Glomerular visceral epithelial cell (primary cell): ENCODE measurements around the gene UPF3B.
A peak's percentile ranks its signal among the peaks of the same experiment; 100 is the strongest.
"Not testable (repeated sequence)": the region's sequence is repeated elsewhere in the genome, so short reads cannot be mapped to it uniquely, and the experiment has no call there.

Experiments used
- DNase-seq: peaks from one replicate; pipeline ENCODE4 v3.0.0-alpha.2; 2016; ENCODE audit errors: extremely low spot score

Gene UPF3B

DNA sequence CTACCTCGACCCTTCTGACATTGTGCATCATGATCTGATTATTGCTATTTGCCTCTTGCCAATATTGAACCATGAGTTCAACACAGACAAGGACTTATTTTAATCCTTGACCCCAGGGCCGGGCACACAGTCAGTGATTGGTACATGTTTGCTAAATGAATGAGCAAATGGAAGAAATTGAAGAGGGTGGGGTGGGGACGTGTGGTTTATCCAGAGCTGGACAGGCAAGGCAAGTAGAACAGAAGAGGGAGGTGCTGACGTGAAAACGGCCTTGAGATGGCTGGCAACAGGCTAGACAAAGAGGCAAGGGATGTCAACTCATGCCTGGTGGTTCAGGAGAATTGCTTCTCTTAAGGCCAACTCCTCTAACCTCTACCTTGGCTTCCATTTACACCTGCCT lies 28.5 kb downstream of the UPF3B start:
- not testable (repeated sequence) for DNase-seq

DNA sequence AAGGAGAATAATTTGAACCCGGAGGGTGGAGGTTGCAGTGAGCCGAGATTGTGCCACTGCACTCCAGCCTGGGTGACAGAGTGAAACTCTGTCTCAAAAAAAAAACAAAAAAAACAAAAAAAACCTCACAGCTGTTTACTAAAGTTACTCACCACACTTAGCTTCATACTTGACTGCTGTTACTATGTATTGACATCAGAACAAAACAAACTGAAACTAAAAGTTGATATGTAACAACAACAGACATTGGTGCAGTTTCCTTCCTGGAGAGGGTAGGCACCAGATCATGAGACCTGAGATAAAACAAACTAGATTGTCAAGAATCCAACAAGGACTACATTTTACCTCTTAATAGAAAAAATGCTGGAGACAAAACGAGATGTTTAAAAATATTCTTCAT lies 31.1 kb downstream of the UPF3B start:
- not testable (repeated sequence) for DNase-seq

GRCh38 chrX:119817130-119817690 lies 35.6 kb downstream of the UPF3B start:
- no peak for DNase-seq

DNA sequence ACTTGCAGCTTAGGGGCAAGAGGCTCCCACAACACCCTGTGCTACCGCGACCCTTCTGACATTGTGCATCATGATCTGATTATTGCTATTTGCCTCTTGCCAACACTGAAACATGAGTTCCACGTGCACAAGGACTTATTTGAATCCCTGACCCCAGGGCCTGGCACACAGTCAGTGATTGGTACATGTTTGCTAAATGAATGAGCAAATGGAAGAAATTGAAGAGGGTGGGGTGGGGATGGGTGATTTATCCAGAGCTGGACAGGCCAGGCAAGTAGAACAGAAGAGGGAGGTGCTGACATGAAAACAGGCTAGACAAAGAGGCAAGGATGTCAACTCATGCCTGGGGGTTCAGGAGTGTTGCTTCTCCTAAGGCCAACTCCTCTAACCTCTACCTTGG lies 36.5 kb downstream of the UPF3B start:
- no peak for DNase-seq

DNA sequence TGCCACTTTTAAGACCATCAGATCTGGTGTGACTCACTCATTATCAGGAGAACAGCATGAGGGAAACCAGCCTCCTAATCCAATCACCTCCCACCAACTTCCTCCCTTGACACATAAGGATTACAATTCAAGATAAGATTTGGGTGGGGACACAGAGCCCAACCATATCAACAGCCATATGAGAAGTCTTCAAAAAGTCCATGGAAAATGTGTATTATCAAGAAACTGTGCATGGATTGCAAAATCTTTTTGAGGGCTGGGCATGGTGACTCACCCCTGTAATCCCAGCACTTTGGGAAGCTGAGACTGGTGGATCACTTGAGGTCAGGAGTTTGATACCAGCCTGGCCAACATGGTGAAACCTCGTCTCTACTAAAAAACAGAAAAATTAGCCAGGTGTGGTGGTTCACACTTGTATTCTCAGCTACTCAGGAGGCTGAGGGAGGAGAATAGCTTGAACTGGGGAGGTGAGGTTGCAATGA lies 43.5 kb downstream of the UPF3B start:
- no peak for DNase-seq

DNA sequence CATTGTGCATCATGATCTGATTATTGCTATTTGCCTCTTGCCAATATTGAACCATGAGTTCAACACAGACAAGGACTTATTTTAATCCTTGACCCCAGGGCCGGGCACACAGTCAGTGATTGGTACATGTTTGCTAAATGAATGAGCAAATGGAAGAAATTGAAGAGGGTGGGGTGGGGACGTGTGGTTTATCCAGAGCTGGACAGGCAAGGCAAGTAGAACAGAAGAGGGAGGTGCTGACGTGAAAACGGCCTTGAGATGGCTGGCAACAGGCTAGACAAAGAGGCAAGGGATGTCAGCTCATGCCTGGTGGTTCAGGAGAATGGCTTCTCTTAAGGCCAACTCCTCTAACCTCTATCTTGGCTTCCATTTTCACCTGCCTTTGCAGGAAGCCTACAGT lies 44.3 kb downstream of the UPF3B start:
- not testable (repeated sequence) for DNase-seq

DNA sequence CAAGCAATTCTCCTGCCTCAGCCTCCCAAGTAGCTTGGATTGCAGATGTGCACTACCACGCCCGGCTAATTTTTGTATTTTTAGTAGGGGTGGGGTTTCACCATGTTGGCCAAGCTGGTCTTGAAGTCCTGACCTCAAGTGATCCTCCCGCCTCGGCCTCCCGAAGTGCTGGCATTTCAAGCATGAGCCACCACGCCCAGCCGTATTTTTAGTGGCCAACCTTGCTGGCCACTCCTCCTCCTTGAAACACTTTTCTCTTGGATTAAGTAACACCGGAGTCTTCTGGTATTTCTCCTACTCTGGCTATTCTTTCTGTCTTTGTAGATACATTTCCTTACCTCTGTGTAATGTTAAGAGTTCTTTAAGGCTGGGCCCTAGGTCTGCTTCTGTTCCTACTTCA lies 50.2 kb downstream of the UPF3B start:
- no peak for DNase-seq

DNA sequence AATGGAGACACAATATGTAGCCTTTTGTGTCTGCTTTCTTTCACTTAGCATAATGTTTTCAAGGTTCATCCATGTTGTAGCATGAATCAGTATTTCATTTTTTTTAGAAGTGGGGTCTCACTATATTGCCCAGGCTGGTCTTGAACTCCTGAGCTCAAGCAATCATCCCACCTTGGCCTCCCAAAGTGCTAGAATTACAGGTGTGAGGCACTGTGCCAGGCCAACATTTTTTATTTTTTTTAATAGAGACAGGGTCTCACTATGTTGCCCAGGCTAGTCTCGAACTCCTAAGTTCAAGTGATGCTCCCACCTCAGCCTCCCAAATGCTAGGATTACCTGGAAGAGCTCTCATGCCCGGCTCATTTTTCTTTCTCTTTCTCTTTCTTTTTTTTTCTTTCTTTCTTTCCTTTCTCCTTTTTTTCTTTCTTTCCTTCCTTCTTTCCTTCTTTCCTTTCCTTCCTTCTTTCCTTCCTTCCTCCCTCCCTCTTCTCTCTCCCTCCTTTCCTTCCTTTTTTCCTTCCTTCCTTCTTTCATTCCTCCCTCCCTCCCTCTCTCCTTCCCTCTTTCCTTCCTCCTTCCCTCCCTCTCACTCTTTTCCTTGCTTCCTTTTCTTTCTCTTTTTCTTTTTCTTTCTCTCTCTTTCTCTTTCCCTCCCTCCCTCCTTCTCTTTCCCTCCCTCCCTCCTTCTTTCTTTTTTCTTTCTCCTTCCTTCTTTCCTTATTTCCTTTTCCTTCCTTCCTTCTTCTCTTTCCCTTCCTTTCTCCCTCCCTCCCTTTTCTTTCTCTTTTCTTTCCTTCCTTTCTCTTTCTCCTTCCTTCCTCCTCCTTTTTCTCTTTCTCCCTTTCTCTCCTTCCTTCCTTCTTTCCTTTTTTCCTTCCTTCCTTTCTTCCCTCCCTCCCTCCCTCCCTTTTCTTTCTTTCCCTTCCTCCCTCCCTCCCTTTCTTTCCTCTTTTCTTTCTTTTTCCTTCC lies 51.2 kb downstream of the UPF3B start:
- DNase-seq, result no peak

- DNase-seq, result peak; percentile 85
Observed at GRCh38 chrX:119791437-119792231, 61.1 kb downstream of the UPF3B start, which contains the start of gene RPL39. RPL39 (minus strand) TSS chrX:119791630; CDS start chrX:119791576, 54 bp downstream.

DNA sequence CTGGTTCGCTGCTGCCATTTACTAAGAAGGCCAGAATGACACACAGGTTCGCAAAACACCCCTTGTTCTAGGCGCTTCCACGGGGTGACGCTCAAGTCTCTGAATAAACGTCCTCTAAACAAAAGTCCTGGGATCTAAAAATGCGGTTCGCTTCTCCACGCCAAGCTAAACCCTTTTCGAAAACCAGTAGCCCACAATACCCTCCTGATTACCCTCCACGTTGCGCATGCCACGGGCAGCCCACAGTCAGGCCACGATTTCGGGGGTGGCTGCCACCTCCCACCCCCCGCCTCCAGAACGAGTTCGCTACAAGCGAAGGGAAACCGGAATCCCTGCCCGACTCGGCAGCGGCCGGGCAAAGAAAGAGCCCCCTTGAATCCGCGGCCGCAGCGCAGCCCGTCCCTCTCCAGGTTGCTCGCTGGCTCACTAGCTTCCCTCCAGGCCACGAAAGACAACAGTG lies 61.8 kb downstream of the UPF3B start:
- DNase-seq, result peak; percentile 17

- DNase-seq, result peak; percentile 35
Observed at GRCh38 chrX:119784747-119785446, 67.9 kb downstream of the UPF3B start.
